ENCODE data around the gene TNIK.

- no peak for TF ChIP-seq POLR2A (IDR thresholded peaks at IDR 0.05)
- no peak for TF ChIP-seq CTCF (IDR thresholded peaks at IDR 0.05)
These were observed 324.7 kb downstream of the TNIK start for GRCh38 chr3:171135549-171135948.

Data from uterus (tissue), 2 donors.